ENCODE results near the gene BTBD18. TPM values are rescaled to one million over a fixed set of nuclear protein-coding genes. Genes with fewer than 3 reads are reported as not detected.

Gene BTBD18
- total RNA-seq, 4 donors from 2014 or later: not detected

- Histone ChIP-seq H3K9me3 (no peaks in the 10 kb centered on the region), H3K27me3 (no peaks in the 10 kb centered on the region), H3K4me1 (peaks cover 0 to under 1% (median 0%) of the 10 kb centered on the region in 4 donors), H3K4me3 (no peak overlapping the region), H3K27ac (no peak overlapping the region), H3K36me3 (peaks cover 0 to 31% (median 14%) of the 10 kb centered on the region in 4 donors)
- no peak for TF ChIP-seq EP300 (IDR thresholded peaks at IDR 0.05; ENCODE audit: low read depth)
- TF ChIP-seq POLR2A (IDR thresholded peaks at IDR 0.05): no peak
- no peak for TF ChIP-seq CTCF (IDR thresholded peaks at IDR 0.05)
- TF ChIP-seq POLR2AphosphoS5 (IDR thresholded peaks at IDR 0.05): no peak
- no peak for DNase-seq
- in situ Hi-C loops (cut with MboI; ENCODE audit: low pct_ligation_motif_present in 1 of 4, low pct_unique_long_range_greater_than_20kb in 1 of 4, low sequenced_read_pairs in 3 of 4): no loop called here
- WGBS, 2 donors (ENCODE audit: low coverage in 1 of 2): 87 to 100% methylated on average over 2 to 6 of the region's 6 CpGs
- intact Hi-C loops (cut with DNase I; ENCODE audit: low total_unique reads): no loop called here
These were observed 46.7 kb downstream of the BTBD18 start for GRCh38 chr11:57704932-57705331.

- in situ Hi-C loops (cut with MboI; ENCODE audit: low pct_ligation_motif_present in 1 of 4, low pct_unique_long_range_greater_than_20kb in 1 of 4, low sequenced_read_pairs in 3 of 4) (no loop called here), intact Hi-C loops (cut with DNase I; ENCODE audit: low total_unique reads) (no loop called here)
- no peaks in the 10 kb centered on the region for H3K9me3 ChIP-seq
- H3K4me1 ChIP-seq: no peaks in the 10 kb centered on the region
- H3K27me3 ChIP-seq: no peaks in the 10 kb centered on the region
- no peak for DNase-seq
- TF ChIP-seq POLR2A (IDR thresholded peaks at IDR 0.05): no peak
- no peak for TF ChIP-seq CTCF (IDR thresholded peaks at IDR 0.05)
- no peak for TF ChIP-seq POLR2AphosphoS5 (IDR thresholded peaks at IDR 0.05)
- TF ChIP-seq EP300 (IDR thresholded peaks at IDR 0.05; ENCODE audit: low read depth): no peak
- no peak overlapping the region for H3K27ac ChIP-seq
- 95% methylated on average over 4 of the region's 4 CpGs; no CpG with 5 or more reads in 1 of the 2 donors for WGBS, 2 donors (ENCODE audit: low coverage in 1 of 2)
- peaks cover 0 to 45% (median 18%) of the 10 kb centered on the region in 4 donors for H3K36me3 ChIP-seq
- H3K4me3 ChIP-seq: no peak overlapping the region
These were observed 48.3 kb downstream of the BTBD18 start for GRCh38 chr11:57703341-57703740.

GRCh38 chr11:57700425-57700824 is 51.2 kb downstream of the BTBD18 start:
- WGBS, 2 donors (ENCODE audit: low coverage in 1 of 2): 77 to 82% methylated on average over 3 of the region's 3 CpGs
- in situ Hi-C loops (cut with MboI; ENCODE audit: low pct_ligation_motif_present in 1 of 4, low pct_unique_long_range_greater_than_20kb in 1 of 4, low sequenced_read_pairs in 3 of 4): no loop called here
- no peak for TF ChIP-seq EP300 (IDR thresholded peaks at IDR 0.05; ENCODE audit: low read depth)

GRCh38 chr11:57699813-57700212 is 51.8 kb downstream of the BTBD18 start:
- intact Hi-C loops (cut with DNase I; ENCODE audit: low total_unique reads) (no loop called here), in situ Hi-C loops (cut with MboI; ENCODE audit: low pct_ligation_motif_present in 1 of 4, low pct_unique_long_range_greater_than_20kb in 1 of 4, low sequenced_read_pairs in 3 of 4) (loop anchor here in 1 of 4 donors (25.0 kb wide), 1 partner anchor 112 kb away; no protein-coding TSS in a partner anchor)
- no peaks in the 10 kb centered on the region for H3K27me3 ChIP-seq
- H3K36me3 ChIP-seq: peaks cover 0 to 70% (median 31%) of the 10 kb centered on the region in 4 donors
- TF ChIP-seq EP300 (IDR thresholded peaks at IDR 0.05; ENCODE audit: low read depth): no peak
- DNase-seq: no peak
- no peaks in the 10 kb centered on the region for H3K4me1 ChIP-seq
- WGBS, 2 donors (ENCODE audit: low coverage in 1 of 2): 86 to 91% methylated on average over 8 to 10 of the region's 10 CpGs
- H3K27ac ChIP-seq: no peak overlapping the region
- no peak overlapping the region for H3K4me3 ChIP-seq
- H3K9me3 ChIP-seq: no peaks in the 10 kb centered on the region

More at GRCh38 chr11:57700425-57700824, 51.2 kb downstream of the BTBD18 start:
- H3K36me3 ChIP-seq: peaks cover 0 to 65% (median 28%) of the 10 kb centered on the region in 4 donors
- no peaks in the 10 kb centered on the region for H3K4me1 ChIP-seq
- no peaks in the 10 kb centered on the region for H3K9me3 ChIP-seq
- intact Hi-C loops (cut with DNase I; ENCODE audit: low total_unique reads): no loop called here
- no peak overlapping the region for H3K27ac ChIP-seq
- no peak for DNase-seq
- no peaks in the 10 kb centered on the region for H3K27me3 ChIP-seq
- no peak overlapping the region for H3K4me3 ChIP-seq

- Histone ChIP-seq H3K9me3 (no peaks in the 10 kb centered on the region), H3K4me1 (no peaks in the 10 kb centered on the region), H3K4me3 (no peak overlapping the region), H3K27ac (no peak overlapping the region), H3K36me3 (peaks cover 0 to 70% (median 33%) of the 10 kb centered on the region in 4 donors), H3K27me3 (no peaks in the 10 kb centered on the region)
- intact Hi-C loops (cut with DNase I; ENCODE audit: low total_unique reads): no loop called here
- 83% methylated on average over 15 of the region's 18 CpGs; no CpG with 5 or more reads in 1 of the 2 donors for WGBS, 2 donors (ENCODE audit: low coverage in 1 of 2)
- in situ Hi-C loops (cut with MboI; ENCODE audit: low pct_ligation_motif_present in 1 of 4, low pct_unique_long_range_greater_than_20kb in 1 of 4, low sequenced_read_pairs in 3 of 4): loop anchor here in 1 of 4 donors (25.0 kb wide), 1 partner anchor 113 kb away; no protein-coding TSS in a partner anchor
- no peak for DNase-seq
- TF ChIP-seq EP300 (IDR thresholded peaks at IDR 0.05; ENCODE audit: low read depth) (no peak), POLR2AphosphoS5 (IDR thresholded peaks at IDR 0.05) (no peak), CTCF (IDR thresholded peaks at IDR 0.05) (no peak), POLR2A (IDR thresholded peaks at IDR 0.05) (no peak)
These were observed 52.7 kb downstream of the BTBD18 start for GRCh38 chr11:57698843-57699365.

Small RNAs within 50 kb of the gene (small RNA-seq; reads per million reads assigned to genes)
- 0 to 0.12 (median 0) reads per million in 4 donors for gene AP001931.1
- 0 reads per million in 4 donors for gene TMX2-CTNND1

Other genes with a start within 250 kb of the BTBD18 start
- gene SLC43A1, start 236.1 kb downstream of the BTBD18 start, total RNA-seq: 10 to 100 TPM in 3 of 4 donors, 1 to 10 TPM in 1; 7.5 to 30.4 (median 15.2) TPM
- gene TIMM10, start 221.1 kb downstream of the BTBD18 start, total RNA-seq: 10 to 100 TPM in 2 of 4 donors, 1 to 10 TPM in 1, not detected in 1; 1.6 to 36.8 (median 34.0) TPM
- gene SMTNL1, start 214.2 kb downstream of the BTBD18 start, total RNA-seq: not detected
- gene UBE2L6, start 184.1 kb downstream of the BTBD18 start, total RNA-seq: 10 to 100 TPM; 15.3 to 24.3 (median 20.6) TPM
- 100 to 1,000 TPM in 2 of 4 donors, 10 to 100 TPM in 2; 65.7 to 143 (median 102) TPM for gene SERPING1, start 154.1 kb downstream of the BTBD18 start, total RNA-seq
- gene YPEL4, start 101.9 kb downstream of the BTBD18 start, total RNA-seq: under 1 TPM in 2 of 4 donors, not detected in 2; 0.68 to 0.95 TPM
- 10 to 100 TPM in 2 of 4 donors, 1 to 10 TPM in 1, not detected in 1; 10.0 to 24.7 (median 11.6) TPM for gene CLP1, start 94.1 kb downstream of the BTBD18 start, total RNA-seq
- gene ZDHHC5, start 83.7 kb downstream of the BTBD18 start, total RNA-seq: 10 to 100 TPM; 38.4 to 63.2 (median 57.6) TPM
- gene MED19, start 39.6 kb downstream of the BTBD18 start, total RNA-seq: 10 to 100 TPM in 2 of 4 donors, 1 to 10 TPM in 2; 6.2 to 22.1 (median 12.0) TPM
- gene TMX2, start 39.2 kb downstream of the BTBD18 start, total RNA-seq: 10 to 100 TPM; 12.3 to 86.7 (median 49.0) TPM
- 100 to 1,000 TPM in 2 of 4 donors, 10 to 100 TPM in 2; 78.2 to 117 (median 102) TPM for gene SELENOH, start 10.3 kb downstream of the BTBD18 start, total RNA-seq
- 100 to 1,000 TPM; 165 to 415 (median 374) TPM for gene CTNND1, start 10.0 kb upstream of the BTBD18 start, total RNA-seq

All from transverse colon (tissue), 4 donors.